Lower leg skin (tissue), 3 donors: ENCODE data around the gene MAP3K20.

Source experiments
- CTCF ChIP-seq, 3 donors: fragments of 450-650 bp; IDR thresholded peaks; one replicate each; pipeline ENCODE4 v1.5.1; 2016; ENCODE audit warnings: antibody characterized with exemption in 3 of 3, mild to moderate bottlenecking in 3 of 3, moderate library complexity in 2 of 3
- POLR2A ChIP-seq, 2 donors: fragments of 450-650 bp; IDR thresholded peaks; one replicate each; pipeline ENCODE4 v1.6.1; 2016 to 2017; ENCODE audit warnings: antibody characterized with exemption in 2 of 2, mild to moderate bottlenecking in 1 of 2, moderate library complexity in 1 of 2

DNA sequence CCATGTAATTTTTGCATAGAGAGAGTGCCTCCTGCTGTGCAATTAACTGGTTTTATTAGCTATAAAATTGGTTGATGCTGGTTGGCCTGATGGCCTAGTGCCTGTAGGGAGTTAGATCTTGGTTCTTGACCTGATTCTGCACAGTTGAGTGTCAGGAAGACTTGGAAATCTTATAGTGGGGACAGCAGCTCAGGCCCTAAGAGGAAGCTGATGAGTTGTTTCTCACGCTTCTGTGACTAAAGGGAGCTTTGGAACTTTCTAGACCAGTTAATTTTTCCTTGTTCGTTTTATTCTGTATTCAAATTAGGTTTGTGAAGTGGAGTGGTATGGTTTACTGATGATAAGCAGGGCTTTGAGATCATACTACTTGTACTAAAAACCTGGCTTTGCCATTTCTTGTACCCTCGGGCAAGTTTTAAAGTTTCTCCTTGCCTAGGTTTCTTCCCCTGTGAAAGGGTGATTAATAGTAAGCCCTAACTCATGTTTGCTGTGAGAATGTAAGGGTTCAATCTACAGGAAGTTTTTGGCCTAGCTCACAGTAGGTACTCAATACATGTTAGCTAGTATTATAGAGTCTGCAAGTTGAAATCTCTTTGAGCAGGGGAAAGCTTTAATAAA lies 82.1 kb downstream of the MAP3K20 start:
- TF ChIP-seq CTCF (IDR thresholded peaks at IDR 0.05), result no peak
- TF ChIP-seq POLR2A (IDR thresholded peaks at IDR 0.05), result no peak
